HEK293 (cell line): Measurements from ENCODE around the gene CNTLN.

ENCODE experiments used
- CTCF ChIA-PET: fragments of 350-600 bp; formaldehyde crosslinking; extraction: SDS; loops from one replicate; lab custom pipeline; 2021; ENCODE audit warnings: antibody characterized with exemption; lab: Yijun Ruan, JAX
- POLR2A ChIA-PET: fragments of 300-600 bp; formaldehyde crosslinking; extraction: SDS; loops from one replicate; lab custom pipeline; 2020; ENCODE audit warnings: antibody characterized with exemption, inconsistent platforms; lab: Yijun Ruan, JAX
- H3K27ac ChIP-seq: fragments of 200-500 bp; sonication (Bioruptor generic); 2 replicates; pipeline ENCODE4 v1.5.1; 2014; ENCODE audit warnings: low read depth, low read length, control low read depth, inconsistent platforms; ENCODE audit errors: extremely low read depth
- H3K36me3 ChIP-seq, 2 experiments: fragments of 200-500 bp in 1 of 2; sonication (Bioruptor generic) in 1 of 2; 1 replicate in 1 of 2; 2 replicates in 1 of 2; pipeline ENCODE4 v1.5.1; 2014 to 2017; ENCODE audit warnings: inconsistent platforms in 2 of 2, low read length in 2 of 2; ENCODE audit not compliant: control insufficient read depth in 2 of 2, insufficient read depth in 1 of 2
- H3K4me1 ChIP-seq: fragments of 200-500 bp; sonication (Bioruptor generic); 2 replicates; pipeline ENCODE4 v1.5.1; 2014; ENCODE audit warnings: mild to moderate bottlenecking, low read length, inconsistent platforms; ENCODE audit not compliant: control insufficient read depth, insufficient read depth
- H3K4me3 ChIP-seq: 2 replicates; pipeline ENCODE4 v1.5.1; 2011; ENCODE audit warnings: low read depth, mild to moderate bottlenecking, control low read depth, low read length, moderate library complexity
- H3K9me3 ChIP-seq: fragments of 200-500 bp; sonication (Bioruptor generic); 2 replicates; pipeline ENCODE4 v1.5.1; 2014; ENCODE audit warnings: low read depth, low read length, inconsistent platforms; ENCODE audit not compliant: control insufficient read depth, insufficient read depth
- KLF10 ChIP-seq: fragments of 450-650 bp; IDR thresholded peaks from 2 replicates; pipeline ENCODE4 v1.5.1; 2018; ENCODE audit warnings: missing biosample characterization, mild to moderate bottlenecking, missing genetic modification characterization
- KLF16 ChIP-seq: fragments of 450-650 bp; formaldehyde crosslinking; IDR thresholded peaks from 2 replicates; pipeline ENCODE4 v1.5.1; 2017; ENCODE audit warnings: missing biosample characterization, missing genetic modification characterization
- OVOL3 ChIP-seq: fragments of 450-650 bp; formaldehyde crosslinking; IDR thresholded peaks from 2 replicates; pipeline ENCODE4 v1.5.1; 2016; ENCODE audit warnings: missing biosample characterization, missing genetic modification characterization
- PBX3 ChIP-seq: sonication (generic); formaldehyde crosslinking; IDR thresholded peaks from 2 replicates; pipeline ENCODE4 v1.8.1; 2022; ENCODE audit warnings: mild to moderate bottlenecking, moderate library complexity, missing genetic modification reagents
- PRDM1 ChIP-seq: fragments of 450-650 bp; formaldehyde crosslinking; IDR thresholded peaks from 2 replicates; pipeline ENCODE4; 2016; ENCODE audit warnings: missing biosample characterization, missing genetic modification characterization
- RBAK ChIP-seq: fragments of 450-650 bp; formaldehyde crosslinking; IDR thresholded peaks from 2 replicates; pipeline ENCODE4 v1.5.1; 2016; ENCODE audit warnings: missing biosample characterization, missing genetic modification characterization
- TRIM28 ChIP-seq: IDR thresholded peaks from 2 replicates; pipeline ENCODE4 v1.6.1; 2011; ENCODE audit warnings: low read length, control low read depth, borderline replicate concordance
- TSHZ1 ChIP-seq: fragments of 450-650 bp; formaldehyde crosslinking; IDR thresholded peaks from 2 replicates; pipeline ENCODE4 v1.5.1; 2016; ENCODE audit warnings: missing biosample characterization, missing genetic modification characterization, borderline replicate concordance
- ZBTB44 ChIP-seq: fragments of 450-650 bp; IDR thresholded peaks from 2 replicates; pipeline ENCODE4 v1.5.1; 2018; ENCODE audit warnings: missing biosample characterization, mild to moderate bottlenecking, missing genetic modification characterization
- ZFP3 ChIP-seq: fragments of 450-650 bp; formaldehyde crosslinking; IDR thresholded peaks from 2 replicates; pipeline ENCODE4 v1.5.1; 2016; ENCODE audit warnings: low read depth, missing biosample characterization, missing genetic modification characterization
- ZNF121 ChIP-seq: fragments of 450-650 bp; formaldehyde crosslinking; IDR thresholded peaks from 2 replicates; pipeline ENCODE4 v1.5.1; 2016; ENCODE audit warnings: missing biosample characterization, missing genetic modification characterization
- ZNF148 ChIP-seq: fragments of 450-650 bp; formaldehyde crosslinking; IDR thresholded peaks from 2 replicates; pipeline ENCODE4 v1.5.0; 2017; ENCODE audit warnings: missing biosample characterization, missing genetic modification characterization, borderline replicate concordance
- ZNF169 ChIP-seq: fragments of 450-650 bp; formaldehyde crosslinking; IDR thresholded peaks from 2 replicates; pipeline ENCODE4 v1.5.1; 2016; ENCODE audit warnings: missing biosample characterization, missing genetic modification characterization
- ZNF239 ChIP-seq: fragments of 450-650 bp; formaldehyde crosslinking; IDR thresholded peaks from 2 replicates; pipeline ENCODE4 v1.5.1; 2016; ENCODE audit warnings: missing biosample characterization, missing genetic modification characterization
- ZNF324 ChIP-seq: fragments of 450-650 bp; formaldehyde crosslinking; IDR thresholded peaks from 2 replicates; pipeline ENCODE4 v1.5.1; 2016; ENCODE audit warnings: missing biosample characterization, missing genetic modification characterization
- ZNF768 ChIP-seq: fragments of 450-650 bp; formaldehyde crosslinking; IDR thresholded peaks from 2 replicates; pipeline ENCODE4 v1.5.1; 2018; ENCODE audit warnings: missing biosample characterization, mild to moderate bottlenecking, missing genetic modification characterization
- ZNF785 ChIP-seq: fragments of 450-650 bp; formaldehyde crosslinking; IDR thresholded peaks from 2 replicates; pipeline ENCODE4 v1.5.1; 2016; ENCODE audit warnings: missing biosample characterization, missing genetic modification characterization

CNTLN gene

GRCh38 chr9:17318821-17319320 lies 184.0 kb downstream of the CNTLN start:
- no peaks in the 10 kb centered on the region for H3K36me3 ChIP-seq
- TF ChIP-seq TRIM28 (no peak), ZFP3 (tag by site-specific recombination) (no peak), TSHZ1 (tag by site-specific recombination) (no peak), ZNF239 (no peak), PBX3 (no peak), ZNF324 (tag by site-specific recombination) (no peak), ZNF785 (no peak), ZNF121 (tag by site-specific recombination) (no peak), ZNF148 (tag by site-specific recombination) (no peak)
- no peaks in the 10 kb centered on the region for H3K9me3 ChIP-seq
- ChIA-PET POLR2A (no interaction called here), CTCF (interaction anchor here (0.7 kb wide), 1 partner anchor 24 kb away, joined by 3 read pairs; no protein-coding TSS in a partner anchor)
- no peak overlapping the region for H3K4me3 ChIP-seq
- no peaks in the 10 kb centered on the region for H3K4me1 ChIP-seq
- H3K27ac ChIP-seq, result no peak overlapping the region

GRCh38 chr9:17319864-17320263 lies 185.0 kb downstream of the CNTLN start:
- H3K27ac ChIP-seq, result no peak overlapping the region
- H3K4me1 ChIP-seq, result no peaks in the 10 kb centered on the region
- no peak overlapping the region for H3K4me3 ChIP-seq
- no peaks in the 10 kb centered on the region for H3K9me3 ChIP-seq
- CTCF ChIA-PET, result interaction anchor here (0.6 to 1.0 kb wide), 4 partner anchors 21 to 1913 kb away, joined by 3 to 4 read pairs (median 4); no protein-coding TSS in a partner anchor
- POLR2A ChIA-PET, result no interaction called here
- TF ChIP-seq KLF16 (tag by site-specific recombination) (no peak), ZNF768 (tag by site-specific recombination) (no peak), KLF10 (tag by site-specific recombination) (no peak), ZNF169 (tag by site-specific recombination) (no peak), OVOL3 (no peak), RBAK (tag by site-specific recombination) (no peak), ZBTB44 (tag by site-specific recombination) (no peak), PRDM1 (0 out of 2 replicates have a peak, but pooled peaks have one; percentile 13)
- no peaks in the 10 kb centered on the region for H3K36me3 ChIP-seq
